ENCODE measurements around the gene TMCO2. TPM values are rescaled to one million over a fixed set of nuclear protein-coding genes. Genes with fewer than 3 reads are reported as not detected.
A peak's percentile ranks its signal among the peaks of the same experiment; 100 is the strongest.

Gene TMCO2
- total RNA-seq, 1 donor from 2014 or later = not detected

- no peak for TF ChIP-seq CTCF (conservative IDR thresholded peaks at IDR 0.05; ENCODE audit: low read depth, low read length)
- DNase-seq (ENCODE audit: low read depth) = no peak
- no peak overlapping the region for H3K4me3 ChIP-seq (ENCODE audit: low read depth, low read length)
Observed at GRCh38 chr1:40244138-40244744, 3.5 kb upstream of the TMCO2 start.

GRCh38 chr1:40245686-40246085 is 2.1 kb upstream of the TMCO2 start:
- H3K4me3 ChIP-seq (ENCODE audit: low read depth, low read length) = no peak overlapping the region
- DNase-seq (ENCODE audit: low read depth) = no peak

GRCh38 chr1:40248412-40248811 is 675 bp downstream of the TMCO2 start:
- H3K4me3 ChIP-seq (ENCODE audit: low read depth, low read length) = no peak overlapping the region
- DNase-seq (ENCODE audit: low read depth) = no peak
- no peak for TF ChIP-seq CTCF (conservative IDR thresholded peaks at IDR 0.05; ENCODE audit: low read depth, low read length)

More at GRCh38 chr1:40245686-40246085, 2.1 kb upstream of the TMCO2 start:
- no peak for TF ChIP-seq CTCF (conservative IDR thresholded peaks at IDR 0.05; ENCODE audit: low read depth, low read length)

GRCh38 chr1:40251456-40251855 is 3.7 kb downstream of the TMCO2 start:
- no peak overlapping the region for H3K4me3 ChIP-seq (ENCODE audit: low read depth, low read length)
- TF ChIP-seq CTCF (conservative IDR thresholded peaks at IDR 0.05; ENCODE audit: low read depth, low read length) = no peak
- no peak for DNase-seq (ENCODE audit: low read depth)

- H3K4me3 ChIP-seq (ENCODE audit: low read depth, low read length) = no peak overlapping the region
- no peak for DNase-seq (ENCODE audit: low read depth)
- no peak for TF ChIP-seq CTCF (conservative IDR thresholded peaks at IDR 0.05; ENCODE audit: low read depth, low read length)
Observed at GRCh38 chr1:40252601-40253000, 4.9 kb downstream of the TMCO2 start.

GRCh38 chr1:40255231-40255630 is 7.5 kb downstream of the TMCO2 start:
- no peak overlapping the region for H3K4me3 ChIP-seq (ENCODE audit: low read depth, low read length)
- no peak for DNase-seq (ENCODE audit: low read depth)
- no peak for TF ChIP-seq CTCF (conservative IDR thresholded peaks at IDR 0.05; ENCODE audit: low read depth, low read length)

- no peak for DNase-seq (ENCODE audit: low read depth)
- TF ChIP-seq CTCF (conservative IDR thresholded peaks at IDR 0.05; ENCODE audit: low read depth, low read length) = no peak
- H3K4me3 ChIP-seq (ENCODE audit: low read depth, low read length) = peak overlapping the region; percentile 98
Observed at GRCh38 chr1:40256401-40257084, 8.8 kb downstream of the TMCO2 start.

All from epithelial cell of proximal tubule (primary cell).